ENCODE data around the gene CCDC141. TPM values are rescaled to one million over a fixed set of nuclear protein-coding genes. Genes with fewer than 3 reads are reported as not detected.

The CCDC141 gene
- total RNA-seq, 2 donors from 2014 or later: 1.9 to 2.1 TPM

- H3K9me3 Mint-ChIP-seq: no peaks in the 10 kb centered on the region
- H3K36me3 Mint-ChIP-seq (ENCODE audit: low read depth): no peaks in the 10 kb centered on the region
- peak; percentile 59 for ATAC-seq (replicated peaks)
- peaks cover 3% of the 10 kb centered on the region for H3K27me3 Mint-ChIP-seq
- H3K4me1 Mint-ChIP-seq: peaks cover 4% of the 10 kb centered on the region
- no peak overlapping the region for H3K4me3 Mint-ChIP-seq
- H3K27ac Mint-ChIP-seq: no peak overlapping the region
Measured at GRCh38 chr2:178870703-178871102, 179.2 kb downstream of the CCDC141 start.

DNA sequence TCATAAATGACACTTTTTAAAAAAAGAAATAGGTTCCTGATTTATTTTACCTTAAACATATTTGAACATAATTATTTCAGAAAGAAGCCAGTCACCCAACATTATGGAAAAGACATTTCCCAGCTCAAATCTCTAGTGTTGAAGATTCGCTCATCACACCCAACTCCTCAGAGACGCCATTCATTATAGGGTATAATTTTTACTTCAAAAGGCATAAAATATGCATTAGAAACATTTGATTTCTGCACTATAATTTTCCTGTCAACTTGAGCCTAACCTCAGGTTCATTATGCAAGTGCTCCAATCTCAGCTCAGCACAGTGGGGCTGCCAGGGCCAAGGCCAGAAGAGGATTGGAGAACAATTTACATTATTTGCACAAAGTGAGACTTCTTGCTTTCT lies 183.9 kb downstream of the CCDC141 start:
- Mint-ChIP-seq H3K4me1 (peaks cover 4% of the 10 kb centered on the region), H3K36me3 (ENCODE audit: low read depth) (no peaks in the 10 kb centered on the region), H3K9me3 (no peaks in the 10 kb centered on the region), H3K27me3 (peaks cover 3% of the 10 kb centered on the region), H3K4me3 (no peak overlapping the region), H3K27ac (no peak overlapping the region)
- no peak for ATAC-seq (replicated peaks)

DNA sequence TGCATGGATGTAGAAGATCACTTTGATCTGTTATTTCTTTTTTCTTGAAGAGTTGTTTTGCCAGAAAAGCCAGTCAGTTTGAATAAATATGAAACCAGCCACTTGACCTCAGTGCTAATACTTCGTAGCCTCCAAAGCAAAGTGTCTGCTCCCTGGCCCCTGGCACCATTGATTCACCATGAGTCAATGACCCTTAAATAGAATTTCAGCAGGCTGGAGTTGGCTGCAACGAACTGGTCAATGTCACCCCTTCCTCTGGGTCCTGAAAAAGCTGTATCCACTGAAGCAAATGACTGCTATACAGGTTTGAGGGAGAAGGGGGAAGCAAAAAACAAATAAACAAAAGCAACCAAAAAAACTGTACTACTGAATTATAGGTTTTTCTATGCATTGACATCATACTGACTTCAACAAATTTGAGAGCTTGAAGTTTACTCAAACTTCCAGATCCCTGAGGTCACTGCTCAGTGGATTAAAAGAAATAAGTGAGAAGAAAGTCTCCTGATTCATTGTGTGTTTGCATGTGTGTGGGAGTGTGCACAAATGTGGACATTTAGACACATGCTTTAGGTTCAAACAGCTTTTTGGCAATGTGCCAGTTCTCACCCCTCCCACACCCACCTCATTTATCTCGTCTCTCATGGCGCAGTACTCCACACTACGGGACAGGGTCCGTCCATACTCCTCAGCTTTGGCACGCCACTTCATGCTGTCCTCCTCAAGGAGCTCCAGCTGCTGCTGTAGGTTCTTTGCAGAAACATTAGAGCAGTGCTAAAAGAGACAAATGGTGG lies 184.6 kb downstream of the CCDC141 start:
- Mint-ChIP-seq H3K27me3 (peaks cover 3% of the 10 kb centered on the region), H3K36me3 (ENCODE audit: low read depth) (no peaks in the 10 kb centered on the region), H3K4me3 (no peak overlapping the region), H3K9me3 (no peaks in the 10 kb centered on the region), H3K4me1 (no peaks in the 10 kb centered on the region), H3K27ac (no peak overlapping the region)
- ATAC-seq (replicated peaks): no peak

GRCh38 chr2:178863856-178864620 lies 185.9 kb downstream of the CCDC141 start:
- Mint-ChIP-seq H3K4me3 (no peak overlapping the region), H3K27me3 (peaks cover 3% of the 10 kb centered on the region), H3K9me3 (no peaks in the 10 kb centered on the region), H3K27ac (no peak overlapping the region), H3K4me1 (no peaks in the 10 kb centered on the region), H3K36me3 (ENCODE audit: low read depth) (no peaks in the 10 kb centered on the region)
- ATAC-seq (replicated peaks): no peak

DNA sequence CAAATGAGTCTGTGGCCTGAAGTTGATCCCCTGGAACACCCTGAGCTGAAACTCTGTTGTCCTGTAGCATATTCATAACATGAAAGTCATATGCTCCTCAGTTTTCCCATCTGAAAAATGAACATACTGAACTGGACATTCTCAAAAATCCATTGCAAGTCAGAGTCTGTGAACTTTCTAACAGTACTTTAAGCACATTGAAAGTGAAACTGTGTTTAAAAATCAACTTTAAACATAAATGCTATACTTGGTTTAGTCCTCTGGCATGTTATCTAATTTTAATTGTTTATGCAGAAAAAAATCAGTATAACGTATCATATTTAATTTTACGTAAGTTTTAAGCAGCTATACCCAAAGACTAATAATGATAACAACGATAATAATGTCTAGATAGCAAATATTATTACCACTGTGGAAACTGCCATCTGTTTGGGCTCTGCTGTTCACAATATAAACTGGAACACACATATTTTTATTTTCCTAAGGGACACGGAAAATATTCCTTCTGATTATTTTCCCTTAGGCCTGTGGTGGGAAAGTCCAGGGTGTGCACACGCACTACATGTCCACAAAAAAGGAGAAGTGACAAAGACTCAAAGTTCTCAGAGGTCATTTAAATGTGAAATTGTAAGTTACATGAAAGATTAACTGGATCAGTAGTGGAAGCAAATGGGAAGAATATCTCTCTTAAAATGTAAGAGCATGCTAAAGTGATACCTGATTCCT lies 186.6 kb downstream of the CCDC141 start:
- no peaks in the 10 kb centered on the region for H3K4me1 Mint-ChIP-seq
- H3K36me3 Mint-ChIP-seq (ENCODE audit: low read depth): no peaks in the 10 kb centered on the region
- H3K27ac Mint-ChIP-seq: no peak overlapping the region
- no peaks in the 10 kb centered on the region for H3K9me3 Mint-ChIP-seq
- no peak overlapping the region for H3K4me3 Mint-ChIP-seq
- H3K27me3 Mint-ChIP-seq: no peaks in the 10 kb centered on the region
- no peak for ATAC-seq (replicated peaks)

DNA sequence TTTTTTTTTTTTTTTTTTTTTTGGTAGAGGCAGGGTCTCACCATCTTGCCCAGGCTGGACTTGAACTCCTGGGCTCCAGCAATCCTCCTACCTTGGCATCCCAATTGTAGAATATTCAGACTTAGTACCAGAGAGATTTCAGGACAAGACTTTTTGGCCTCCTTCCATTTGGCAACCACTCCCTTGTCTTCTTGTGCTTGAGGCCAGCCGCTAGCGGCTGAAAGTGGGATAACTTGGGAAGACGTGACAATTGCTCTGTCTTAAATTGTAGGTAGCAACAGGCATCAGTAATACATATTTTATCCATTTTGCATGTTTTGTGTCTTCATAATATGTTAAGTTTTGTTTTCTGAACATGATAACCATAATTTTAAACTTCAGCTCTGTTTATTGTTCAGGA lies 189.4 kb downstream of the CCDC141 start:
- Mint-ChIP-seq H3K27me3 (peaks cover 4% of the 10 kb centered on the region), H3K4me3 (no peak overlapping the region), H3K9me3 (no peaks in the 10 kb centered on the region), H3K4me1 (no peaks in the 10 kb centered on the region), H3K36me3 (ENCODE audit: low read depth) (no peaks in the 10 kb centered on the region), H3K27ac (no peak overlapping the region)
- no peak for ATAC-seq (replicated peaks)

DNA sequence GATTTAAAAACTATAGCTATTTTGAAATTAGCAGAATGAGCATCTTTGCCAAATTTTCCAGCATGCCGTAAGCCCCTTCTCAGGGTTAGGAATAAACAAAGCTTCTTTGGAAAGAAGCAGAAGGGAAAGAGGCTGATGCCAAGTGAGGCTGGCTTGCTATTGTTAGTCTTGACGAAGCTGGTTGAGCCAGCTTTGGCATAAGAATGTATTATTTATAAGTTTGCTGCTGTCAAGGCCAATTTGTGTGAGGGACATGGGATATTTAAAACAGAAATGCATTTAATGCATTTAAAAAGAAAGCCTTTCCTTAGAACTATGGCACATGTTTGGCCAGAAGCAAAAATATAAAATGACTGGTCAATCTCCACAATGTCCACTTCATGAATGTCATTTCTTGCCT lies 190.2 kb downstream of the CCDC141 start:
- no peak overlapping the region for H3K27ac Mint-ChIP-seq
- no peak overlapping the region for H3K4me3 Mint-ChIP-seq
- no peak for ATAC-seq (replicated peaks)
- peaks cover 4% of the 10 kb centered on the region for H3K27me3 Mint-ChIP-seq
- H3K9me3 Mint-ChIP-seq: no peaks in the 10 kb centered on the region
- H3K4me1 Mint-ChIP-seq: no peaks in the 10 kb centered on the region
- H3K36me3 Mint-ChIP-seq (ENCODE audit: low read depth): no peaks in the 10 kb centered on the region

DNA sequence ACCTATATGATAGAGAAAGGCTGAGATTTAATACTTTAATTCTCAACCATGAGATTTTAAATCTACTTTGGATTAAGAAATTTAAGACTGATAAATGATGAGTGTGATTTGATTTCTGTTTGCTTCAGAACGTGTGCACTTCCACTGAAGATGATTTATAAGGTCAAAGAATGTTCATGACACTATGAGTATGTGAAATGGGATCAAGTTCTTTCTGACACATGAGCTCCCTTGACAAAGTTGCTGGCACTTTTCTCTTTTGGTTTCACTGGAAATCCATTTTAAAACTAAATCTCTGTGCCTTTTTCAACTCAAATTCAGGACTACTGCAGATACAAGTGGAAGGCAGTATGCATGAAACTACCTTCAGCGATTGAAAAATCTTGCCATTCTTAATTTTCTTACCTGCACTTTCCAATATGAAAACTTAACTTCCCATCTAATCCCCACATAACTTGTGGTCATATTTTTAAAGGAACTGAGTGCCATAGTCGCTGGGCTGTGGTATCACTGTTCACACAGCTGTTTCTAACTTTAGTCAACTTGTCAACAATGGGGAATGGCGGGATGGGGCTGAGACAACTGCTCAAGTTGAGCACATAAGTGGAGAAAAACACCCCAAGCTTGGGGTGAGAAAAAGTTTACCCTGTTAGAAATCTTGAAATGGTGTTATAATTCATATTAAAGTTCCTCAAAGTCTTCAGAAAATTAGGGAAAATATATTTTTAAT lies 190.9 kb downstream of the CCDC141 start:
- Mint-ChIP-seq H3K27ac (no peak overlapping the region), H3K4me1 (no peaks in the 10 kb centered on the region), H3K27me3 (peaks cover 4% of the 10 kb centered on the region), H3K9me3 (no peaks in the 10 kb centered on the region), H3K4me3 (no peak overlapping the region), H3K36me3 (ENCODE audit: low read depth) (no peaks in the 10 kb centered on the region)
- ATAC-seq (replicated peaks): no peak

DNA sequence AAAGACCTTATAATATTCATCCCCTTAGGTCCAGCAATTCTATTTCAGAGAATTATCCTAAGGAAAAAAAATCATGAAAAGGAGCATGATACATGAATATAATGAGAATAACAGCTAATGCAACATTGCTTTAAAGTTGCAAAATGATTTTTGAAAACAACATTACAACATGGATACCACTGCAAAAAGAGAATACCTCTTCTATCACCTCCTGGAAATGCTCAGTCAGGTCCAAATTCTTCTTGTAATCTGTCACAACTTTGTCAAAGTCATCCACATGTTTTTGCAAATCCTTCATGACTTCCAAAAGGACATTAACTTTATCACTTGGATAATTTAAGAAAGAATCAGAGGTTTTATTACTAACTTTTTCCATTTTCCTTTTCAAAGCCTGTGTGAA lies 194.8 kb downstream of the CCDC141 start:
- no peak overlapping the region for H3K27ac Mint-ChIP-seq
- H3K4me3 Mint-ChIP-seq: no peak overlapping the region
- H3K27me3 Mint-ChIP-seq: peaks cover 4% of the 10 kb centered on the region
- H3K9me3 Mint-ChIP-seq: no peaks in the 10 kb centered on the region
- no peaks in the 10 kb centered on the region for H3K4me1 Mint-ChIP-seq
- H3K36me3 Mint-ChIP-seq (ENCODE audit: low read depth): no peaks in the 10 kb centered on the region
- no peak for ATAC-seq (replicated peaks)

DNA sequence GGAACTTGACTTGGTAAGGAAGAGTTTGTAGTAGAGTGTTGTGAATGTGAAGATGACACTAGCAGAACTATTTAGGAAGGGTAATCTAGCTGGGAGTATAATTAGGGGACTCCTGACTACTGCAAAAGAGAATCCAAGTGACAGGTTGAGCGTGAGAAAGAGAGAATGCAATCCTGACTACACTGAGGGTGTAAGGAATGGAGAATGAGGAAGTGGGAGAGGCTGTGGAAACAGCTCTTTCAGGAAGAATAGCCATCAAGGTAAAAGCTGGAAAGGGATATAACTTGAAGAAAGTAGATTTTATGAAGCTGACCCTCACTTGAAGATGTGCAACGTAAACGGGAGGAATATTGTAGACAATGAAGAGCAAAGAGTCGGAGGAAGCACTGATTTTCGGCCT lies 201.6 kb downstream of the CCDC141 start:
- no peak overlapping the region for H3K4me3 Mint-ChIP-seq
- H3K27me3 Mint-ChIP-seq: peaks cover 4% of the 10 kb centered on the region
- ATAC-seq (replicated peaks): no peak
- no peaks in the 10 kb centered on the region for H3K9me3 Mint-ChIP-seq
- H3K36me3 Mint-ChIP-seq (ENCODE audit: low read depth): no peaks in the 10 kb centered on the region
- no peaks in the 10 kb centered on the region for H3K4me1 Mint-ChIP-seq
- no peak overlapping the region for H3K27ac Mint-ChIP-seq

DNA sequence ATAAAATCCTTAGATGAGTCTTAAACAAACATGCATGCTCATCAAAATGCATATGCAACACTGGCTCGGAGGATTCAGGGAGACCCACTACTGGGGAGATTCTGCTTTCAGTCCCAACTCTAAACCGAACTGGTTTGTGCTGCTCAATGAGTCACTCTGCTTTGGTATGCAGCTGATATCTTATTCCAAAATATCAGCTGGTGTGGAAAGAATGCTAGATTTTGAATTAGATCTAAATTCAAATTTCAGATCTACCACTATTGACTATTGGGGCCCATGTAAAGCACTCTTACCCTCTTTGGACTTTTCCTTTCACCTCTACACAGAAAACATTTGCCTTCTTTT lies 203.5 kb downstream of the CCDC141 start:
- Mint-ChIP-seq H3K4me3 (no peak overlapping the region), H3K27ac (no peak overlapping the region), H3K27me3 (peaks cover 4% of the 10 kb centered on the region), H3K4me1 (no peaks in the 10 kb centered on the region), H3K36me3 (ENCODE audit: low read depth) (no peaks in the 10 kb centered on the region), H3K9me3 (no peaks in the 10 kb centered on the region)
- ATAC-seq (replicated peaks): no peak

DNA sequence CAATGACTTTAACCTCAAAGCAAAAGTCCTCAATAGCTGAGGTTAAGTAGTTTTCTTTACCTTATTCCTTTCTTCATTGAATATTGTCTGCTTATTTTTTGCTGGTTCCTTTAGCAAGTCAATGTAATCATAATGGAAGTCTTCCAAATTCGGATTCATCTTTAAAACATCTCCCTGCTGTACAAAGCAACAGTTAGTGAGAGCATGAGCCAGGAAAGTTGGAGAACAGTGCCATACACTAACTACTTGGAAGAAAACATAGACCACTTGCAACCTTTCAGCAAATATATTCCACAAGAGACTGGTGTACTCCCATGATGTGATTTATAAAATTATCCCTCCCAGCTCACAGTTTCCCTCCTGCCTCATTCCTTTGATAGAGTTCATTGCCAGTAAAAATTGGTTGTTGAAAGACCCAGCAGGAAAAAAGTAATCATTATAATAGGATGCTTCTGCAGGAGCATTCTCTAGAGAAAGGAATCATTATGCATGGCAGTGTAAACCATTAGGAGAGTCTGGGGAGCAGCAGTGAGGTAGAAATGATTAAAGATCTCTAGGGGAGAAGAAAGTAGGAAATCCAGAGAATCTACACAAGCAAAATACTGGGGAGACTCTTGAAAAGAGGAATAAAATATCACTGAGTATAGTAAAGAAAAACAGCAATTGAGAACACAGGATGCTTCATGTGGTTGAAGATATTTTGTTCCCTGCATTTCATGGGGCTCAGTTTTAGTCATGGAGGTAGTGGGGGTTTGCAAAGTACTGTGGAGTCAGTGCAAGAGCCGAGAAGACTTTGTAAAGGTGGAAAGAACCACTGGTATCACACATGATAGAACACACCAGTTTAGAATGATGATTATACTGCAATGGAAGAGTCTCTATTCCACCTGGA lies 204.1 kb downstream of the CCDC141 start:
- ATAC-seq (replicated peaks): no peak
- no peaks in the 10 kb centered on the region for H3K4me1 Mint-ChIP-seq
- no peak overlapping the region for H3K4me3 Mint-ChIP-seq

GRCh38 chr2:178844701-178845100 lies 205.2 kb downstream of the CCDC141 start:
- H3K4me3 Mint-ChIP-seq: no peak overlapping the region

More for the DNA sequence above, 204.1 kb downstream of the CCDC141 start:
- H3K27me3 Mint-ChIP-seq: peaks cover 4% of the 10 kb centered on the region
- H3K27ac Mint-ChIP-seq: no peak overlapping the region
- no peaks in the 10 kb centered on the region for H3K9me3 Mint-ChIP-seq
- H3K36me3 Mint-ChIP-seq (ENCODE audit: low read depth): no peaks in the 10 kb centered on the region

More at GRCh38 chr2:178844701-178845100, 205.2 kb downstream of the CCDC141 start:
- no peaks in the 10 kb centered on the region for H3K36me3 Mint-ChIP-seq (ENCODE audit: low read depth)
- no peak overlapping the region for H3K27ac Mint-ChIP-seq
- peaks cover 4% of the 10 kb centered on the region for H3K27me3 Mint-ChIP-seq
- H3K9me3 Mint-ChIP-seq: no peaks in the 10 kb centered on the region
- H3K4me1 Mint-ChIP-seq: no peaks in the 10 kb centered on the region
- ATAC-seq (replicated peaks): no peak
